A549 (cell line): ENCODE measurements around the gene ZNF184.

Experiments used
- CHD2 ChIP-seq: fragments of 150-350 bp; IDR thresholded peaks from 2 replicates; pipeline ENCODE4 v1.6.1; 2014; ENCODE audit warnings: low read length; ENCODE audit not compliant: partially characterized antibody
- CTCF ChIP-seq: fragments of >200 bp; sonication (Bioruptor Twin); formaldehyde crosslinking; IDR thresholded peaks from 3 replicates; pipeline ENCODE4 v1.5.1; 2016
- EHMT2 ChIP-seq: fragments of 200-600 bp; sonication (generic); IDR thresholded peaks from 2 replicates; pipeline ENCODE4 v1.6.1; 2016; ENCODE audit warnings: antibody characterized with exemption, low read depth, mild to moderate bottlenecking, moderate library complexity
- MAX ChIP-seq: IDR thresholded peaks from 2 replicates; pipeline ENCODE4 v1.6.1; 2012
- POLR2A ChIP-seq: IDR thresholded peaks from 2 replicates; pipeline ENCODE4 v1.6.1; 2012; ENCODE audit warnings: mild to moderate bottlenecking, low read length
- RAD21 ChIP-seq, 2 experiments: fragments of >200 bp in 1 of 2; sonication (Bioruptor Twin) in 1 of 2; formaldehyde crosslinking in 1 of 2; IDR thresholded peaks in 1 of 2; conservative IDR thresholded peaks in 1 of 2; 2 replicates in 1 of 2; 3 replicates in 1 of 2; pipeline ENCODE4 v1.6.1; 2012 to 2018; ENCODE audit warnings: inconsistent platforms in 1 of 2
- SMC3 ChIP-seq: fragments of >200 bp; sonication (Bioruptor Twin); formaldehyde crosslinking; IDR thresholded peaks from 3 replicates; pipeline ENCODE4 v1.6.1; 2018; ENCODE audit warnings: inconsistent platforms

GRCh38 chr6:27406085-27406484, 66.8 kb downstream of the ZNF184 start:
- TF ChIP-seq RAD21 (conservative IDR thresholded peaks at IDR 0.05 in 1 of 2, IDR thresholded peaks at IDR 0.05 in 1 of 2) (no peak), MAX (no peak), SMC3 (no peak), EHMT2 (no peak), CTCF (no peak), POLR2A (no peak), CHD2 (no peak)
